Measurements from ENCODE around the gene HS3ST3B1.

Gene HS3ST3B1

DNA sequence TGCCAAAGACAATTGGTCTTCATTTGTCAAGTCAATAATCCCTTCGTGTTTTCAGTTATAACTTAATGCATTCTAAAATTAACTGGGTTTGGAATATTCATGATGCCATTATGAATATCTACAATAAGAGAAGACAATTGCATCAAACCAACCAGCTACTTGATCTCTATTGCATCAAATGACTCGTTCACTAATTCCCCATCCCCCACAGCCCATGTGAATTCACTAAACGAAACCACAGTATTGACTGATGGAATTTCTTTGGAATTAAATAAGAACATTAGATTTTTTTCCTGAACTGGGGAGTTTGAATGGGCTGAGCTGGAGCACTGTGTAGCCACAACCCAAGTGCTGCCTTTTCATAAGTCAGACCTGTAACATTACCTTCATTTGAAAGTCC lies 65.3 kb downstream of the HS3ST3B1 start:
- Histone ChIP-seq H3K14ac (ENCODE audit: low read length) (no peak overlapping the region), H3K9me3 (ENCODE audit: insufficient read depth, low read depth, low read length) (no peaks in the 10 kb centered on the region), H3K4me3 (ENCODE audit: low read depth, low read length) (no peak overlapping the region), H2AK5ac (ENCODE audit: low read length) (no peak overlapping the region), H2AFZ (ENCODE audit: insufficient read depth, low read length, poor library complexity) (no peak overlapping the region), H4K8ac (ENCODE audit: low read depth, low read length) (no peak overlapping the region), H3K4me2 (ENCODE audit: low read length) (no peak overlapping the region), H3K9ac (ENCODE audit: low read length) (no peak overlapping the region), H3K79me1 (ENCODE audit: low read length) (no peaks in the 10 kb centered on the region), H3K36me3 (ENCODE audit: control insufficient read depth in 1 of 2, insufficient read depth in 2 of 2, low read length in 2 of 2) (no peaks in the 10 kb centered on the region), H3K79me2 (ENCODE audit: control insufficient read depth, insufficient read depth, low read length, poor library complexity) (no peaks in the 10 kb centered on the region), H3K27ac (ENCODE audit: low read depth, low read length) (no peak overlapping the region), H3K27me3 (ENCODE audit: insufficient read depth, low read length) (no peaks in the 10 kb centered on the region), H3K23ac (ENCODE audit: low read length) (no peak overlapping the region), H3K4ac (ENCODE audit: low read depth, low read length) (no peak overlapping the region), H2BK120ac (ENCODE audit: insufficient read depth, low read length, poor library complexity) (no peak overlapping the region), H3K4me1 (ENCODE audit: control insufficient read depth in 1 of 2, insufficient read depth in 2 of 2, low read length in 2 of 2) (no peaks in the 10 kb centered on the region), H2BK12ac (ENCODE audit: low read length) (no peak overlapping the region), H2BK5ac (ENCODE audit: low read depth, low read length, poor library complexity) (no peak overlapping the region), H3K18ac (ENCODE audit: low read length) (no peak overlapping the region), H4K12ac (ENCODE audit: low read depth, low read length) (no peak overlapping the region), H4K91ac (ENCODE audit: low read depth, low read length) (no peak overlapping the region)
- WGBS (ENCODE audit: extremely low coverage, insufficient coverage, insufficient read length), result no CpG with 5 or more reads among the region's 3 CpGs
- DNase-seq, result no peak

GRCh38 chr17:14372461-14372860 lies 71.6 kb downstream of the HS3ST3B1 start:
- Histone ChIP-seq H3K27ac (ENCODE audit: low read depth, low read length) (no peak overlapping the region), H2AFZ (ENCODE audit: insufficient read depth, low read length, poor library complexity) (no peak overlapping the region), H2BK12ac (ENCODE audit: low read length) (no peak overlapping the region), H3K27me3 (ENCODE audit: insufficient read depth, low read length) (no peaks in the 10 kb centered on the region), H3K9me3 (ENCODE audit: insufficient read depth, low read depth, low read length) (no peaks in the 10 kb centered on the region), H2AK5ac (ENCODE audit: low read length) (no peak overlapping the region), H4K12ac (ENCODE audit: low read depth, low read length) (no peak overlapping the region), H3K4me1 (ENCODE audit: control insufficient read depth in 1 of 2, insufficient read depth in 2 of 2, low read length in 2 of 2) (peaks cover 3 to 4% of the 10 kb centered on the region in 2 experiments), H4K91ac (ENCODE audit: low read depth, low read length) (no peak overlapping the region), H3K36me3 (ENCODE audit: control insufficient read depth in 1 of 2, insufficient read depth in 2 of 2, low read length in 2 of 2) (no peaks in the 10 kb centered on the region), H3K79me1 (ENCODE audit: low read length) (no peaks in the 10 kb centered on the region), H3K23ac (ENCODE audit: low read length) (no peak overlapping the region), H2BK5ac (ENCODE audit: low read depth, low read length, poor library complexity) (no peak overlapping the region), H3K4me3 (ENCODE audit: low read depth, low read length) (no peak overlapping the region), H3K79me2 (ENCODE audit: control insufficient read depth, insufficient read depth, low read length, poor library complexity) (no peaks in the 10 kb centered on the region), H3K9ac (ENCODE audit: low read length) (no peak overlapping the region), H4K8ac (ENCODE audit: low read depth, low read length) (no peak overlapping the region), H3K14ac (ENCODE audit: low read length) (no peak overlapping the region), H2BK120ac (ENCODE audit: insufficient read depth, low read length, poor library complexity) (no peak overlapping the region), H3K18ac (ENCODE audit: low read length) (no peak overlapping the region), H3K4me2 (ENCODE audit: low read length) (no peak overlapping the region), H3K4ac (ENCODE audit: low read depth, low read length) (no peak overlapping the region)
- WGBS (ENCODE audit: extremely low coverage, insufficient coverage, insufficient read length), result no CpG with 5 or more reads among the region's 6 CpGs
- DNase-seq, result peak; percentile 78 to 89

DNA sequence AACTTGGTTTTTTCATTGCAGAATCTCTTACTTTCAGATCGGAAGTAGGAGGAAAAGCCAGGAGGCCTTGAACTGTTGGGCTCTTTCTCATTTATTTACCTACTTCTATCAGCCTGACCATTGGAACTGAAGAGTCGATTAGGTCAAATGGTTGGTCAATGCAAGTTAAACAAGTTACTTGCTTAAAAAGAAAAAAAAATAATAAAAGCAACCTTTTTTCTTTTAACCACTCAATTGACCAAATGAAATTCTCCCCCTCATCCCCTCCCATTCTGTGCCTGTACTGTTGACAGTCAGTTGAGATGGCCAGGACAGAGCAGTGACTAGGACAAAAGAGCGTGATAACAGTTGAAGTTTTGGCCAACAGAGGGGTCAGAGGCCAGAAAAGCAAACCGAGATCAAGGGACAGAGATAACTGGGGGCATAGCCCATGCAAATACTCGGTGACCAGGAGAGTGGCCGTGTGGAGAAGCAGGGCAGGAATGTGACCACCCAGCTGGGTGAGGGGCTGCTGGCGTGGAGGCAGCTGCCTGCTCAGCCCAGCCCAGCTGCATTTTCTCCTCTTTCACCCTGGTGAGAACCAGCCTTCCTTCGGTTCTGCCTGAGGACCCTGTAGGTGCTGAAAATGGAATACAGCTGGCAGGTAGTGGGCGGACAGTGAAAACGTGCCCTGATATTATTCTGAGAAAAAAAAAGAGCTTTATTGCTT lies 72.2 kb downstream of the HS3ST3B1 start:
- Histone ChIP-seq H3K4me3 (ENCODE audit: low read depth, low read length) (no peak overlapping the region), H3K14ac (ENCODE audit: low read length) (no peak overlapping the region), H3K18ac (ENCODE audit: low read length) (no peak overlapping the region), H4K8ac (ENCODE audit: low read depth, low read length) (no peak overlapping the region), H3K4ac (ENCODE audit: low read depth, low read length) (no peak overlapping the region), H2BK120ac (ENCODE audit: insufficient read depth, low read length, poor library complexity) (no peak overlapping the region), H3K4me1 (ENCODE audit: control insufficient read depth in 1 of 2, insufficient read depth in 2 of 2, low read length in 2 of 2) (peaks cover 3 to 4% of the 10 kb centered on the region in 2 experiments), H2BK5ac (ENCODE audit: low read depth, low read length, poor library complexity) (no peak overlapping the region), H3K27ac (ENCODE audit: low read depth, low read length) (no peak overlapping the region), H3K23ac (ENCODE audit: low read length) (no peak overlapping the region), H3K79me2 (ENCODE audit: control insufficient read depth, insufficient read depth, low read length, poor library complexity) (no peaks in the 10 kb centered on the region), H3K9ac (ENCODE audit: low read length) (no peak overlapping the region), H3K79me1 (ENCODE audit: low read length) (no peaks in the 10 kb centered on the region), H2BK12ac (ENCODE audit: low read length) (no peak overlapping the region), H2AFZ (ENCODE audit: insufficient read depth, low read length, poor library complexity) (no peak overlapping the region), H3K27me3 (ENCODE audit: insufficient read depth, low read length) (no peaks in the 10 kb centered on the region), H3K36me3 (ENCODE audit: control insufficient read depth in 1 of 2, insufficient read depth in 2 of 2, low read length in 2 of 2) (no peaks in the 10 kb centered on the region), H3K4me2 (ENCODE audit: low read length) (no peak overlapping the region), H3K9me3 (ENCODE audit: insufficient read depth, low read depth, low read length) (no peaks in the 10 kb centered on the region), H4K91ac (ENCODE audit: low read depth, low read length) (no peak overlapping the region), H4K12ac (ENCODE audit: low read depth, low read length) (no peak overlapping the region), H2AK5ac (ENCODE audit: low read length) (no peak overlapping the region)
- DNase-seq, result no peak
- WGBS (ENCODE audit: extremely low coverage, insufficient coverage, insufficient read length), result no CpG with 5 or more reads among the region's 10 CpGs

- no peaks in the 10 kb centered on the region for H3K79me2 ChIP-seq (ENCODE audit: control insufficient read depth, insufficient read depth, low read length, poor library complexity)
- no peak overlapping the region for H3K9ac ChIP-seq (ENCODE audit: low read length)
- no CpG with 5 or more reads among the region's 8 CpGs for WGBS (ENCODE audit: extremely low coverage, insufficient coverage, insufficient read length)
- H2BK120ac ChIP-seq (ENCODE audit: insufficient read depth, low read length, poor library complexity), result no peak overlapping the region
- no peak overlapping the region for H2BK5ac ChIP-seq (ENCODE audit: low read depth, low read length, poor library complexity)
- no peak overlapping the region for H3K14ac ChIP-seq (ENCODE audit: low read length)
- H3K4me1 ChIP-seq (ENCODE audit: control insufficient read depth in 1 of 2, insufficient read depth in 2 of 2, low read length in 2 of 2), result peaks cover 3 to 4% of the 10 kb centered on the region in 2 experiments
- H3K79me1 ChIP-seq (ENCODE audit: low read length), result no peaks in the 10 kb centered on the region
- H3K36me3 ChIP-seq (ENCODE audit: control insufficient read depth in 1 of 2, insufficient read depth in 2 of 2, low read length in 2 of 2), result no peaks in the 10 kb centered on the region
- no peak overlapping the region for H3K23ac ChIP-seq (ENCODE audit: low read length)
- H4K91ac ChIP-seq (ENCODE audit: low read depth, low read length), result no peak overlapping the region
- H4K12ac ChIP-seq (ENCODE audit: low read depth, low read length), result no peak overlapping the region
- H3K4me3 ChIP-seq (ENCODE audit: low read depth, low read length), result no peak overlapping the region
- no peak overlapping the region for H3K4me2 ChIP-seq (ENCODE audit: low read length)
- H3K27ac ChIP-seq (ENCODE audit: low read depth, low read length), result no peak overlapping the region
- no peak overlapping the region for H2AFZ ChIP-seq (ENCODE audit: insufficient read depth, low read length, poor library complexity)
- peak; percentile 46 to 47 for DNase-seq
- no peak overlapping the region for H4K8ac ChIP-seq (ENCODE audit: low read depth, low read length)
- no peak overlapping the region for H2BK12ac ChIP-seq (ENCODE audit: low read length)
- no peak overlapping the region for H2AK5ac ChIP-seq (ENCODE audit: low read length)
- no peak overlapping the region for H3K4ac ChIP-seq (ENCODE audit: low read depth, low read length)
- no peak overlapping the region for H3K18ac ChIP-seq (ENCODE audit: low read length)
- no peaks in the 10 kb centered on the region for H3K27me3 ChIP-seq (ENCODE audit: insufficient read depth, low read length)
- H3K9me3 ChIP-seq (ENCODE audit: insufficient read depth, low read depth, low read length), result no peaks in the 10 kb centered on the region
Observed at GRCh38 chr17:14373614-14374259, 72.9 kb downstream of the HS3ST3B1 start.
